ENCODE results near the gene TRIM2.

Gene TRIM2

GRCh38 chr4:153276971-153277370, 72.7 kb downstream of the TRIM2 start:
- DNase-seq (ENCODE audit: low spot score), result no peak

GRCh38 chr4:153281476-153281875, 77.2 kb downstream of the TRIM2 start:
- no peak for DNase-seq (ENCODE audit: low spot score)

- no peak for DNase-seq (ENCODE audit: low spot score)
These were observed 77.8 kb downstream of the TRIM2 start for GRCh38 chr4:153282023-153282422.

DNA sequence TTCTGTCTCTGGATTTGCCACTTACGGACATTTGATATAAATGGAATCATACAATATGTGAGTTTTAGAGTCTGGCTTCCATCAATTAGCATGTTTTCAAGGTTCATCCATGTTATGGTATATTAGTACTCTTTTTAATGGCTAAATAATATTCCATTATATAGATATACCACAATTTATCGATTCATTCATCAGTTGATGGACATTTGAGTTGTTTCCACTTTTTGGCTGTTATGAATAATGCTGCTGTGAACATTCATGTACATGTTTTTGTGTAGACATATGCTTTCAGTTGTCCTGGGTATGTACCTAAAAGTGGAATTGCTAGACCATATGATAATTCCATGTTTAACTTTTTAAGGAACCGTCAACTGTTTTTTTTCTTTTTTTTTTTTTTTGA, 79.0 kb downstream of the TRIM2 start:
- no peak for DNase-seq (ENCODE audit: low spot score)

DNA sequence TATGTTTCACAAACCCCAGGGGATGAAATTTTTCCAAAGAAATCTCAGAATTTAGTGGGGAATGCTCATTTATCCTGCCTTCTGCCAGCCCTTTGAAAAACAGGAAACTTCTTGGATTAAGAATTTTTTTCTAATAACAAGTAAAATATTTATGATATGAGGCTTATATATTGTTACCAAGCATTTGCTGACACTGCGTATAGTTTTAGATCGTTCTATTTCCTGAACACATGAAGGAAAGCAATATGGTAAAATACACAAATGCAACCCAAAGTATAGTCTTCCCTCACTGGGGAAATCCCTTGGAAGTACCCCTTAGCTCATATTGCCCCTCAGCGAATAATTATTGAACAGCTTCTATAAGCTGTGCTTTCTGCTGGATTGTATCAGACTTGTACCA, 85.9 kb downstream of the TRIM2 start:
- DNase-seq (ENCODE audit: low spot score), result no peak

GRCh38 chr4:153291562-153291961, 87.3 kb downstream of the TRIM2 start:
- no peak for DNase-seq (ENCODE audit: low spot score)

- DNase-seq (ENCODE audit: low spot score), result no peak
These were observed 88.9 kb downstream of the TRIM2 start for GRCh38 chr4:153292897-153293741.

DNA sequence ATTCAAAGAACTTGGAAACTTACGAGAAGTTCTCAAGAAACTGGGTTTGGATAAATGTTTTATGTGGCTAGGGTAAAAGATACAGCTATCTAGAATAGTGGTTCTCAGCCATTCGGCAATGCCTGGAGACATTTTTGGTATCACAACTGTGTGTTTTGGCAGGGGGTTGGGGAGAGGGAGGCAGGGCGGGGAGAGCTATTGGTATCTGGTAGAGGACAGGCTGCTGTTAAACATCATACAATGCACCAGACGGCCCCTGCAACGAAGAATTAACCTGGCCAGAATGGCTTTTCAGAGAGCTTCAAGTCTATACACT, 89.5 kb downstream of the TRIM2 start:
- no peak for DNase-seq (ENCODE audit: low spot score)

GRCh38 chr4:153294631-153295030, 90.4 kb downstream of the TRIM2 start:
- no peak for DNase-seq (ENCODE audit: low spot score)

DNA sequence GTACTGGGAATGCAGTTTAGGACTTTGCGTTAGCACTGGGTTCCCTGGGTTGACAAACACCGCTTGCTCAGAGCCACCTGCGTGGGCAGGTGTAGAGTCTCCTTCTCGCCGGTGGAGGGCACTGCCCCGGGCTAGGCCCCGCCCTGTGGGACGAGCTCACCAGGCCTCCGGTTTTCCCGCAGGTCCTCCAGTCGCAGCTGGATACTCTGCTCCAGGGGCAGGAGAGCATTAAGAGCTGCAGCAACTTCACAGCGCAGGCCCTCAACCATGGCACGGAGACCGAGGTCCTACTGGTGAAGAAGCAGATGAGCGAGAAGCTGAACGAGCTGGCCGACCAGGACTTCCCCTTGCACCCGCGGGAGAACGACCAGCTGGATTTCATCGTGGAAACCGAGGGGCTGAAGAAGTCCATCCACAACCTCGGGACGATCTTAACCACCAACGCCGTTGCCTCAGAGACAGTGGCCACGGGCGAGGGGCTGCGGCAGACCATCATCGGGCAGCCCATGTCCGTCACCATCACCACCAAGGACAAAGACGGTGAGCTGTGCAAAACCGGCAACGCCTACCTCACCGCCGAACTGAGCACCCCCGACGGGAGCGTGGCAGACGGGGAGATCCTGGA, 91.0 kb downstream of the TRIM2 start:
- DNase-seq (ENCODE audit: low spot score), result no peak

- DNase-seq (ENCODE audit: low spot score), result no peak
These were observed 92.0 kb downstream of the TRIM2 start for GRCh38 chr4:153296040-153296823.

DNA sequence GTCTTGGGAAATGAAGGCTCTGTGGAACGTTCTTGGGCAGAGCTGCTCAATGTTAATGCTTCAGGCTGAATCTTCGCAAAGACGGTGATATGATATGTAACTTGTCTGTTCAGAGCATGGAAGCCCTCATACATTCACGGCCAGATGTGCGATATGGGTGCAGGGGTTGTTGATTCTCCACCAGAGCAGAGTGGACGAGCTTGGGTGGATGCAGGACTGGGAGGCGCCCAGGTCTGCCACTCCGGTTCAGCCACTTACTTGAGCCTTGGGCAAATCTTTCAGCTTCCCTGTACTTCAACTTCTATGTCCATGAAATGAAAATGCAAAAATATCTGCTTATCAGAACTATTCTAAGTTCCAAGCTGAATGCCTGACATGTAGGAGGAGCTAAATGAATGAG, 92.9 kb downstream of the TRIM2 start:
- DNase-seq (ENCODE audit: low spot score), result no peak

- DNase-seq (ENCODE audit: low spot score), result no peak
These were observed 106.5 kb downstream of the TRIM2 start for GRCh38 chr4:153310793-153311192.

- DNase-seq (ENCODE audit: low spot score), result no peak
These were observed 110.7 kb downstream of the TRIM2 start for GRCh38 chr4:153314915-153315314.

DNA sequence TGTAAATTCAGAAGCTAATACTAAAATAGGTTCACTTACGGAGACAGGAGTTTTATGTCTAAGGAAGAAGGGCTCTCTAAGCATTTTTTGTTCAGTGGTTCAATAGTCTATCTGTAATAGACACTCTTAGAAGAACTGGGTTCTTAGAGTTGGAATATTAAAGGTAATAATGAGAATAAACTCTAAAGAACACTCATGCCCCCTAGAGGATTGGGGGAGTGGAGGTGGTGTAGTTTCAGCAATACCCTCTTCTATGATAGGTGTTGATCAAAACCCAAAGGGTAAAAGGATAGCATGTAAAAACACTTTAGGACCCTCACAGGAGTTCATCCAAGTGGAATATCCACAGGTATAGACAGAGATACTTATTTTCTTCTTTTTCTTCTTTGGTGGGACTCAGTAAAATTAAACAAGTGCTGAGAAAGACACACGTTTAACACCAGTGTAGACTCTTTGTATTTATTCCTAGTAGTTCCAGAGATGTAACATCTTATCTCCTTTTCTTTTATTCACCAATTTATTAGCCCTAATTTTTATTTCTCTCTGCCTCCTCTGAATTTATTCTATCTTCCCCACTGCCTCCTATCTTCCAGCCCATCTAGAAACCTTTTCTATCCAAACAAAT, 114.6 kb downstream of the TRIM2 start:
- DNase-seq (ENCODE audit: low spot score), result peak; percentile 64

DNA sequence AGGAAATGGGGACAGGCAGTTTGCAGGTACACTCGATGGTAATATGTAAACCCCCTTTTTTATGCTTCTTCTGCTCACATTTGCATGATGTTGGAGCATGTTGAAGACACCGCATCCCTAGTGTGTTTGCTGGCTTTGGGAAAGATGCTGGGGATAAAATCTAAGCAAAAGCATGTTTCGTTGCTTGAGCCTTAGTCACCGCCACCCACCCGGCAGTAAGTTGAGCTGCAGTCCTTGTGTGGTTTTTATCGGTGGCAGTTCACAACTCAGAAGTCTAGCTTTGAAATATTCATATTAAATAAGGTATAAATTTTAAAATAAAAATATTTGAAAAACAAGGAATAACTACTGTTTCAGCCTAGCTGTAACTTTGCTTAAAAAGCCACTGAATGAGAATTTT, 118.5 kb downstream of the TRIM2 start:
- DNase-seq (ENCODE audit: low spot score), result no peak

GRCh38 chr4:153324046-153324445, 119.8 kb downstream of the TRIM2 start:
- DNase-seq (ENCODE audit: low spot score), result no peak

- DNase-seq (ENCODE audit: low spot score), result no peak
These were observed 121.3 kb downstream of the TRIM2 start for GRCh38 chr4:153325558-153325957.

DNA sequence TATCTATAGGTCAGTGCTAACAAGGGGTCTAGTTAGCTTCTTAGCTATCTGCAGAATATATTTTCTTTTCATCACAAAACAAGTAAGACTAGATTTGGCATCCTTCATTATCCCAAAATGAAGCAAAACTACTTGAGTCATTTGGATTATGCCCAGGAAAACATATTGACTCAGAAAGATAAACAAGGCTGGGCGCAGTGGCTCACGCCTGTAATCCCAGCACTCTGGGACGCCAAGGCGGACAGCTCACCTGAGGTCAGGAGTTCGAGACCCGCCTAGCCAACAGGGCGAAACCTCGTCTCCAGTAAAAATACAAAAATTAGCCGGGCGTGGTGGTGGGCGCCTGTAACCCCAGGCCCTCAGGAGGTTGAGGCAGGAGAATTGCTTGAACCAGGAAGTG, 122.3 kb downstream of the TRIM2 start:
- DNase-seq (ENCODE audit: low spot score), result no peak

DNA sequence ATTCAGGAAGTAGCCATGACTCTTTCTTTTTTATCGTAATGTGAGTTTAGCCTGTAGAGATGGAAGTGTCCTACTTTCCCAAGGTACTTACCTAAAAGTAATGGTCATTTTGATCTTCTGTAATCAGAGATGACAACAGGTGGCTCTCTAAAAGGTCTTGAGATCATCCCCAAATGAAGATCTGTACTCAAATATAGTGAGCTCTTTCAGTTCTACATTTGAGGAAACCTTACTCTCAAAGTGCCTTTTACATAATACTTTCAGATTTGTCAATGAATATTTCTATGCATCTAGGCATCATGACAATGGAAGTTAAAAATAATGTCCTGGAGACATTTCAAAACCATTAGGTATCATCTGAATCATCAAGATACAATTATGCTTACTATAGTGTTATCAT, 123.0 kb downstream of the TRIM2 start:
- no peak for DNase-seq (ENCODE audit: low spot score)

- DNase-seq (ENCODE audit: low spot score), result no peak
These were observed 128.7 kb downstream of the TRIM2 start for GRCh38 chr4:153332936-153333335.

DNA sequence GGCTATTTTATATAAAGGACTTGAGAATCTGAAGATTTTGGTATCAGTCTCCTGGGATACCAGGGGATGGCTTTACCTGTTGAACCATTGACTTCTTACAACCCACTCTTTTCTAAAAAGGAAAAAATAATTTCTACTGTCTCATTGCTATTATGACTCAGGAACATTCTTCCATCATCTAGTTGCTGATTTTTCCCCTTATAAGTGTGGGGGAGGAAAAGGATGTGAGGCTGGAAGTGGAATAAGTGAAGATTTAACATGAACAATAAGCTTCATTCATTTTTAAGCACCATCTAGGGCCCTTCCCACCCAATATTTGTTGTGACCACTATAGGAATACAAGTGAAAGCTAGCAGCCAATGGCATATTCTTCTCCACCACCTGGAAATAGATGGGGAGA, 129.6 kb downstream of the TRIM2 start:
- no peak for DNase-seq (ENCODE audit: low spot score)

DNA sequence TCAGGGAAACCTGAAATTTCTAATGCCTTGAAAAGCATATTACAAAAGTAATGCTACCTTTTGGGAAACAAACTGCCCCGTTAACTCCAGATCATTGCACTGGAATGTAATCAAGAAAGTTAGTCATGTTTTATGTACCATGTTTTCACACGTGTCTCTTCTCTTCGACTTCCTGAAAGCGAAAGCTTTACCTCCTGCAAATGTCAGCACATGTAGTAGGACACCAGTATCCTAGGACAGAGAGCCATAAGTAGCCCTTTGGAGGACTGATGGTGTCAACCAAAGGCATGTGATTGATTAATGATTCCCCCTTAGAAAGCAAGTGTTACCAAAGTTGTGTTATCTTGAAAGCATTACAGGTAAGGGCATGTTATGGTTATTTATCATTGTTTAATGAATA, 131.4 kb downstream of the TRIM2 start:
- no peak for DNase-seq (ENCODE audit: low spot score)

Measured in D341Med (cell line).